Pulmonary artery endothelial cell (primary cell): ENCODE data around the gene TMEM190. TPM values are rescaled to one million over a fixed set of nuclear protein-coding genes. Genes with fewer than 3 reads are reported as not detected.
"Not testable (repeated sequence)": the region's sequence is repeated elsewhere in the genome, so short reads cannot be mapped to it uniquely, and the experiment has no call there.

Source experiments
- DNase-seq: peaks from one replicate; pipeline ENCODE4 v3.0.0-alpha.2; 2011; ENCODE audit warnings: low read depth, low spot score
- total RNA-seq: library from RNA; depleted of rRNA; stranded (reverse); fragments of >200 nt; gene quantifications from 2 replicates; pipeline ENCODE4 v1.2.3, GENCODE V29; 2014

Gene TMEM190
- total RNA-seq: not detected in 2 replicates

DNA sequence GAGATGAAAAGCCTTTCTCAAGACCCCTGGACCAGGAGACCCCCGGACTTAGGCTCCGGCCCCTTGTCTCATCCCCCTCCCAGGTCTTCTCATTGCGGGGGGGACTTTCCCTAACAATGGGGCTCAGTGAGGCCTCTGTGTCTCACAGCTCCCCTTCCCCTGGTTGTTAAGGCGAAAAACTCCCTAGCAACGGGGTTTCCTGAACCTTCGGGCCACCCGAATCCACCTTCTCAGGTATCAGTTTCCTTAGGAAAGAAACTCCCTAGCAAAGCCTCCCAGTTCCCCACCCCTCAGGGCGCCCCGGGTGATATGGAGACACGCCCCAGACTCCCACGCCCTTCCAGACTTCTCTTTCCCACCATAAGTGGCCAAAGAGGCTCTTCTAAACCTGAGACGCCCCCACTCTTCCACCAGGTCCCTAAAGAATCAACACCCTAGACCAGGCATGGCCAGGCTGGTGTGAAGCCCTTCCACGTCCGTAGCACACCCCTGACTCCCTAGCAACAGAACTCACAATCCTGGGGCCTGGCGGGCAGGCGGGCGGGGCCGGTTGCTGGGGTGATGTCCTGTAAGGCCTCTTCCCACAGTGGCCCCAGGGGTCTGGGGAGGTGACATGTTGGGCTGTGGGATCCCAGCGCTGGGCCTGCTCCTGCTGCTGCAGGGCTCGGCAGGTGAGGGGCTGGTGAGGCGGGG is at the start of gene TMEM190:
TSS of gene TMEM190 (plus strand) at position 586 of the 693 bp plus-strand sequence. CDS start at position 614, 28 bp downstream.
- no peak for DNase-seq

DNA sequence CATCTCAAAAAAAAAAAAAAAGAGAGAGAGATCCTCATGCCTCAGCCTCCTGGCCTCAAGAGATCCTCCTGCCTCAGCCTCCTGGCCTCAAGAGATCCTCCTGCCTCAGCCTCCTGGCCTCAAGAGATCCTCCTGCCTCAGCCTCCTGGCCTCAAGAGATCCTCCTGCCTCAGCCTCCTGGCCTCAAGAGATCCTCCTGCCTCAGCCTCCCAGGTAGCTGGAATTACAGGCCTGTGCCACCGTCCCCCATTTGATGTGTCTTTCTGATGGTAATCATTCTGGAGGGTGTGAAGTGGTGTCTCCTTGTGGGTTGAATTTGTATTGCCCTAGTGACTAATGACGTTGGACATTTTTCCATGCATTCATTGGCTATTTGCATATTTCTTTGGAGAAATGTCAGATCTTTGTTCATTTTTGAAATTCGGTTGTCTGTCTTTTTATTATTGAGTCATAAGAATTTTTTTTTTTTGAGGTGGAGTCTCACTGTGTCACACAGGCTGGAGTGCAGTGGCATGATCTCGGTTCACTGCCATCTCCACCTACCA is 47.8 kb upstream of the TMEM190 start:
- not testable (repeated sequence) for DNase-seq

DNA sequence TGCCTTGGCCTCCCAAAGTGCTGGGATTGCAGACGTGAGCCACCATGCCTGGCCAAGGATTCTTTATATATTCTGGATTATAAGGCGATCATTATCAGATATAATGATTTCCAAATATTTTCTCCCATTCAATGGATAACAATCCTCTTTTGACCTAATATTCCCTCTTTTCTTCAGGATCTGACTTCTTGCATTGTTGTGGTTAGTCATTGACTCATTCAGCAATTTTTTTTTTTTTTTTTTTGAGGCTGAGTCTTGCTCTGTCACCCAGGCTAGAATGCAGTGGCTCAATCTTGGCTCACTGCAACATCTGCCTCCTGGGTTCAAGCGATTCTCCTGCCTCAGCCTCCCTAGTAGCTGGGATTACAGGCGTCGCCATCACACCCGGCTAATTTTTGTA is 46.8 kb upstream of the TMEM190 start:
- DNase-seq: not testable (repeated sequence)

DNA sequence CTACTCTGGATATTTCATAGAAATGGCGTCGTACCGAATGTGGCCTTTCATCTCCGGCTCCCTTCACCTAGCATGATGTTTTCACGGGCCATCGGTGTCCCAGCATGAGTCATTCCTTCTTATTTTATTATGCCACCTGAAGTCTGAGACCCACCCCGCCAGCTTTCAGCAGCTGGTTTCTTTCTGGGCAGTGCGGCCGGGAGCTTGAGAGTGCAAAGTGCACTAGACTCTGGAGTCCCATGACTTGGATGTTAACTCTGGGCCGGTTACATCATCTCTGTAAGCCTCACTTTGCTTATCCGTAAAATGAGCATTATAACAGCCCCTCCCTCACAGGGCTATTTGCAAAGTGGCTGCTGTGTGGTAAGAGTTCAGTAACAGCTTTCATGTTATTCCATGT is 42.8 kb upstream of the TMEM190 start:
- DNase-seq: no peak

DNA sequence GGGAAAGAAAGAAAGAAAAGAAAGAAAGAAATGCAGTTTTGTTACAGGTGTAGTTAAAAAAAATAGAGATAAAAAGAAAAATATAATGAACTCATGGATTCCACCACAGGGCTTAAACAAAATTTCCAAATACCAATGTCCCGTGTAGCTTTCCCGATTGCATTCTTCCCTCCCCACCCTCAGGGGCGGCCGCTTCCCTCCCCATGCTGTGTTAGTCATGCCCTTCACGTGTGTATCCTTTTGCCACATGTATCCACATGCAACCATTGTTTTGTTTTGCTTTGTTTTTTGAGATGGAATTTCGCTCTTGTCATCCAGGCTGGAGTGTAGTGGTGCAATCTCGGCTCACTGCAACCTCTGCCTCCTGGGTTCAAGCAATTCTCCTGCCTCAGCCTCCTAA is 40.5 kb upstream of the TMEM190 start:
- DNase-seq: no peak

DNA sequence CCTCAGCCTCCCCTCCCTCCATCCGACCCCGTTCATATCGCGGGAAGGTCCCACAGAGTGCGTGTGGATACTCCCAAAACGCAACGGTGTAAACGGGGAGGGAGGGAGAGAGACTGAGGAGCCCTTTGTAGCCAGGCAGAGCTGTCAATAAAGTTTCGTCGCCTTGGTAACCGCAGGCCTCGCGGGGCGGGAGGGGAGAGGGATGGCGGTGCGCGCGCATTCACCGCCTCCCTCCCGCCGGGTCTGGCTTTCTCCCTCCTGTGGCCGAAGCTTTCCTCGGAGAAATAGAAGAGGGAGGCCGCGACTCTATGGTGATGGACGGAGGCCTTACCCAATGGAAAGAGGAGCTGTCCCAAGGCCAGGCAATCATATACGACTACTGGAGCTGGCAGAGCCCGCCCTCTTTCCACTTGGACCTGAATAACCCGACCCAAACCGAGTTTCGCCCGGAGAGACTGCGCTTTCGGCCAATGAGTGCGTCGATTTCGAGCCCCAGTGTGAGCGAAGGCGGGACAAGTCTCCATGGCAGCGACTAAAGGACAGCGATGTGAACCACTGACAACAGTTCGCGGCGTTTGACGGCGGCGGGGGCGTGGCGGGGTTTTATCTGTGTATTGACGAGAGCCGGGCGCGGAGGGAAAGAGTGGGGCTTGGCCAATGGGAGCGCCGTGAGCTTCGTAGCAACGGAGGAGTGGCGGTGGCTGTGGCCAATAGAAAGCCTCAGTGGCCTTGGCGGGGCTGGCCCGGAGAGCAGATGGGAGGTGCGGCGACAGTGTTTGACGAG is 37.3 kb upstream of the TMEM190 start, which contains the start of gene KMT5C:
TSS of gene KMT5C (plus strand) at position 772 of the 784 bp plus-strand sequence. CDS start 2,061 bp downstream, outside the sequence.
- peak; percentile 100 for DNase-seq

DNA sequence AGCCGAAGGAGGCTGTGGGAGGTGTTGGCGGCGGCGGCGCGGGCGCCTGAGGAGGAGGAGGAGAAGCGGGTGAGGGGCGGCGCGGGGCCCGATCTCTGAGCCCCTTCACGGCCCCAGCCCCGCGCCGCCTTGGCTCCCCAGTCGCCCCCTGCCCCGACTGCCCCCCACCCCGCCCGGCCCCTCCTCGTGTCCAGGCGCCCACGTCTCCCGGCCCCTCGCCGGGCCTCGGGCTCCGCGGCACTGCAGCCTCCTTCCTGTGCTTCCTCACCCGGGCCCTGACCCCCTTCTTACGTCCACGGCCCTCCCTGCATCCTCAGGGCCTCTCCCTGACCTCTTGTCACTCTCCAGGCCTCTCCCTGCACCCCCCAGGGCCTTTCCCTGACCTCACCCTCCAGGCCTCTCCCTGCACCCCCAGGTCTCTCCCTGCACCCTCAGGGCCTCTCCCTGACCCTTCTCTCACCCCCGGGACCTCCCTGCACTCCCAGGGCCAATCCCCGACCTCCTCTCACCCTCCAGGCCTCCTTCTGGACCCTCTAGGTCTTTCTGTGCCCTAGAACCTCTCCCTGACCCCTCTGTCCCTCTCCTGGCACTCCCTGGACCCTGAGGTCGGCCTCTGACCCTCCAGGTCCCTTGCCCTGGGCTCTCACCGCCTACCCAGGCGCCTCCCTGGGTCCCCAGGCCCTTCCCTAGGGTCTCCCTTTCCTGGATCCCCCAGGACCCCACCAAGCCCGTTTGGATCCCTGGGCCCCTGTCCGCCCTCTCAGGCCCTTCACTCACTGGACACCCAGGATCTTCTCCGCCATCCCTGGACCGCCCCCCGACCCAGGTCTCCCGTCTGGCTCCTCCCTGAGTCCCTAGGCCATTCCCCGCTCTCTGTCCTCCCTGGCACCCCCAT is 36.5 kb upstream of the TMEM190 start:
- no peak for DNase-seq

DNA sequence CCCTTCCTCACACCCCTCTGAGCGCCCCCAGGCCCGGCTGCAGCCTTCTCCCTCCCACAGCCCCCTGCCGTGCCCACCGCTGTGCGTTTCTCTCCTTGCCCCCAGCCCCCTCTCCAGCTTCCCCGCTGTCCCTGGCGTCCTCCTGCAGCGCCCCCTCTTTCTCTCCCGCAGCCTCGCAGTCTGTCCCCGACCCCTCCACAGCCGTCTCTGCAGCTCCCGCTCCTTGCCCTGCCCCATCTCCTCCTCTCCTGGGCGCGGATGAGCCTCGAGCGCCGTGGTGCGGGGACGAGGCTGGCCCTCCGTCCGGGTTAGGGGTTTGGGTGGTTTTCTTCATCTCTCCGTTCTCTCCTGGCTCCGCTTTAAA is 35.9 kb upstream of the TMEM190 start:
- no peak for DNase-seq

DNA sequence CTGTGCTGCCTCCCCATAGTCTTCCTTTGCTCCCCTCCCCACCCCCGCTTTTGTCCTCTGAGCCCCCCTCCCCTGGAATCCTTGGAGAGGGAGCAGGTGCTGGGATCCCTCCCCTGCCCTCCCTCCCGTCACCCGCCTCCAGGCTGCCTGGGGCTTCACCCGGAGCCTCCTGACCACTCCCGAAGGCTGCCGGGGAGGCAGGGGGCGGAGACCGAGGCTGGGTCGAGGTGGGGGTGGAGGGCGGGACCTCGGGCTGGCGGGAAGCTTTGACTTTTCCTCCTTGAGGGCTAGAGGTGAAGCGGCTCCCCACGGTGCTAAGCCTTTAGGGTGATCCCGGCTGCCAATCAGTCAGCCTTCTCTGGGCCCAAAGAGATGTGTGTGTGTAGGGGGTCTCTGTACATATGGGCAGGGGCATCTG is 35.4 kb upstream of the TMEM190 start:
- DNase-seq: no peak

DNA sequence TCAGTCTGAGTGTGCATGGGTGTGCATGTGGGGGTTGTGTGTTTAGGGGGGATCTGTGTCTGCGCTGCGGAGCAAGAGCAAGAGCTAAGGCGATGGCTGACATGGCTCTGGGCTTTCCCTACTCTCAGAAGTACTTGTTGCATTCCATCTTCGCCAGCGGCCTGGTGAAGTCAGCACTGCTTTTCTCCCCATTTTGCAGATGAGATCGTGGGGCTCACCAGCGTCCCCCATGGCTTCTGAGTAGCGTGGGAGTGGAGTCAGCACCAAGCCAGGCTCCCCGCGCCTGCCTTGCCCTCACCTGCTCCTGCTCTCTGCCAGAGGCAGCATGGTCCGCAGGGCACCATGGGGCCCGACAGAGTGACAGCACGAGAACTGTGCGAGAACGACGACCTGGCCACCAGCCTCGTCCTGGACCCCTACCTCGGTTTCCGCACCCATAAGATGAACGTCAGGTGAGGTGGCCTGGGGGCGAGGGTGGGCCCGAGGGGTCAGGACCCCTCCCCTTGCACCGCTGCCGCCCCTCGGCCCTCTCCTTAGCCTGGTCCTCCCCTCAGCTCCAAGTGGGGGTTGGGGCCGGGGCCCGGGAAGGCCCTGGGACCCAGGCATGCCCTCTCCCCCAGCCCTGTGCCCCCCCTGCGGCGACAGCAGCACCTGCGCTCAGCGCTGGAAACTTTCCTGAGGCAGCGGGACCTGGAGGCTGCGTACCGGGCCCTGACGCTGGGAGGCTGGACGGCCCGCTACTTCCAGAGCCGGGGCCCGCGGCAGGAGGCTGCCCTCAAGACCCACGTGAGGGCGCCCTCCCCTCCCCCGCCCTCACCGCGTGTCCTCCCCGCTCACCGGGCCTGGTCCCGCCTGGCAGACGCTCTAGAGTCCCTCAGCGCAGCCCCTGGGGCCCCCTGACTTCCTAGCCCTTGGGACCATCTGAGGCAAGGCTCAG is 34.8 kb upstream of the TMEM190 start:
- DNase-seq: no peak

DNA sequence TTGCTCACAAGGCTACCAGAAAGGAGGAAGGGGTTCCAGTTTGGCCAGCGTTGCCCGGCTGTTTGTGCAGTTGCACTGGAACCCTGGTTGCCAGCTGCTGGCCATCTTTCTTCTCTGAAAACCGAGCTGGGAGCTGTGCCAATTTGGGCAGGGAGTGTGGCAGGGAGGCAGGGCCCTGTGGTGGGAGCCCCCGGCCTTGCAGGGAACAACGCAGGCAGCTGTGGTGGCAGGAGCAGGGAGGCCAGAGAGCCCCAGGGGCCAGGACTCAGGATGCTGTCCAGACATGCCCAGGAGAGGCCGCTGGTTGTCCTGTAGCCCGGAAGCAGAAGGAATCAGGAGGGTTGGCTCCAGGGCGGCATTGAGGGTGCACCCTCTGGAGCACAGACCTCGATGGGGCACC is 32.2 kb upstream of the TMEM190 start:
- DNase-seq: no peak

DNA sequence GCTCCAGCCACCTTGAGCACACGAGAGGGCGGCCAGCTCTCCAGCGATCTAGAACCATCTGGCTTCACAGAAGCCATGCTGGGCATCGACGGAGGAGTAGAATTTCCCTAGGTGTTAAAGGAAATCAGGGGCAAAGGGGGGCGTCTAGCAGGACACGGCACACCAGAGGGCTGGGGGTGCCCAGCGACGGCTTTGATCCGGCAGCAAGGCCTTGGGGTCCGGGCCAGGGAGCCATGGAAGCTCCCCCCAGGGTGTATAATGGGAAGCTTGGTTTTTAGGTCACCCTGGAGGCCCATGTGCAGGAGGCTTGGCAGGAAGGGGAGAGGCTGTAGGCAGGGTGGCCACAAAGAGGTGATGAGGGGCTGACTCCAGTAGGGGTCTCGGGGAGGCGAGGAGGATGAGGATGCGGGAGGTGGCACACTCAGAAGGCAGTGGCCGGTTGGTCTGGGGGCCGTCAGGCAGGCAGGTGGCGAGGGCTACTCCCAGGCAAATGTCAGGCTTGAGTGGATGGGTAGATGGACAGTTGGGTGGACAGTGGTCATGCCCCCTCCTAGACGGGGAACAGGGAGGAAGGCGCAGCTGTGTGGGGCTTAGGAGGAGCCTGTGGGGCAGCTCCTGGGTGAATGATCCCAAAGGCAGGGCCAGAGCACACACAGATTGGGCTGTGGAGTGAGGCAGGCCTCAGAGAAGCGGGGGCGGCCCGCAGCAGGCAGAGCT is 31.4 kb upstream of the TMEM190 start:
- no peak for DNase-seq

DNA sequence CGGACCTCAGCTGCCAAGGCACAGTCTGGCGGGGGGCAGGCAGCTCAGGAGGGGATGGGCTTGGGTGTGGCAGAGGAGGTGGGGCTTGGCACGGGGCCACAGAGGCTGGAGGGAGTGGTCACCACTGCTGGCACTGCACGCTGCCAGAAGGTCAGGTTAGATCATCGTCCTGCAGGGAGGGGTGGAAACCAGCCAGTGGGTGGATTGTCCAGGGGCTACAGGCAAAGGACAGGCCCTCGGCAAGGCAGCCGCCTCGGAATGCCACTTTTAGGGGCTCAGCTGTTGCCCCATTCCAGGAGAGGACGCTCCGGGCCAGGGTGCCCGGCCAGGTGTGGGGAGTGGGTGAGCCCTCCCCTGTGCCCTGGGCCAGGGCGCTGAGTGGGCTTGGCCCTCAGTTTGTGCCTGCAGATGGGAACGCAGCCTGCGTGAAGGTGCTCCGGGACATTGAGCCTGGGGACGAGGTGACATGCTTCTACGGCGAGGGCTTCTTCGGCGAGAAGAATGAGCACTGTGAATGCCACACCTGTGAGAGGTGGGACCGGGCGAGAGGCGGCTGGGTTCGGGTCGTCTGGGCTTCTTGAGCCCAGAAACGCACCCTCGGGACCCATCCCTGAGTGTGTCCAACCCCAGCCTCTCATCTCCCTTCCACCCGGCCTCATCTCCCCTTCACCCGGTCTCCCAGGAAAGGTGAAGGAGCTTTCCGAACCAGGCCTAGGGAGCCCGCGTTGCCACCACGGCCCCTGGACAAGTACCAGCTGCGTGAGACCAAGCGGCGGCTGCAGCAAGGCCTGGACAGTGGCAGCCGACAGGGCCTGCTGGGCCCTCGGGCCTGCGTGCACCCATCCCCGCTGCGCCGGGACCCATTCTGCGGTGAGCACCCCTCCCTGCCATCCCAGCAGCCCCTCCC is 30.6 kb upstream of the TMEM190 start:
- no peak for DNase-seq

DNA sequence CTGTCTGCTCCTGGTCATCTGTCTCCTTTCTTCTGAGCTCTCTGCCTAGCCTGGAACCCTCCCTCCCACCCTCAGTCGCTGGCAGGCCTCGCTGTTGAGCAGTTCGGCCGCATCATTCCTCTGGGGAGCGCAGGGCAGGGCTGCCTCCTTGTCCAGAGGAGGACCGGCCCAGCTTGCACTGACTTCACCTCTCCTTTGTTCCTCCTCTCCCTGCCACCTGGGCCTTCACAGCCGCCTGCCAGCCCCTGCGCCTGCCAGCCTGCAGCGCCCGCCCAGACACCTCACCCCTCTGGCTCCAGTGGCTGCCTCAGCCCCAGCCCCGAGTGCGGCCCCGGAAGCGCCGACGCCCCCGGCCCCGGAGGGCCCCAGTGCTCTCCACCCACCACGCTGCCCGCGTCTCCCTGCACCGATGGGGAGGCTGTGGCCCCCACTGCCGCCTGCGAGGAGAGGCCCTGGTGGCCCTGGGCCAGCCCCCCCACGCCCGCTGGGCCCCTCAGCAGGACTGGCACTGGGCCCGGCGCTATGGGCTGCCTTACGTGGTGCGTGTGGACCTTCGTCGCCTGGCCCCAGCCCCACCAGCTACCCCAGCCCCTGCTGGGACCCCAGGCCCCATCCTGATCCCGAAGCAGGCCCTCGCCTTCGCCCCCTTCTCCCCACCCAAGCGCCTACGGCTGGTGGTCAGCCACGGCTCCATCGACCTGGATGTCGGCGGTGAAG is 29.7 kb upstream of the TMEM190 start:
- DNase-seq: no peak

DNA sequence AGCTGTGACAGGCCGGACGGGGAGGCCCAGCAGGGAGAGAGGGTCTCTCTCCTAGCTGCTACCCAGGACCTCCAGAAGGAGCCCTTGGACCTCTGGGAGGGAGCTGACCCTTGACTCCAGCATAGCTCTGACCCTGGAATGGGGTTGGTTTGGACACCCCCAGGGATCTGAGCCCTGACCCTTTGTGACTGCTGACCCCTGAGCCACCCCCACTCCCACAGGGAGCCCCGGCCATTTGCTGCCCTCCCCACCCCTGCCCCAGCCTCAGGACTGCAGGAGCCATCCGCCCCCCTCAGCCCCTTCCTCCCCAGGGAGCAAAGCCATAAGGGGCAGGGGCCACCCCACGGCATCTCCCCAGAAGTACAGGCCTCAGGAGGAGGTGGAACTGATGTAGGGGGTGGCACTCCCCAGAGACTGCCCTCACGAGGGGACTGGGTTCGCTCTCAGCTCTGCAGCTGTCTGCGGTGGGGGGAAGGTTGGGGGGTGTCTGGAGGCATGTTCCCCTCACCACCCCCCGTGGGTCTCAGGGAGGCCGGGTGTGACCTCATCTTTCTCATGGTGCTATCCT is 29.1 kb upstream of the TMEM190 start:
- DNase-seq: no peak

DNA sequence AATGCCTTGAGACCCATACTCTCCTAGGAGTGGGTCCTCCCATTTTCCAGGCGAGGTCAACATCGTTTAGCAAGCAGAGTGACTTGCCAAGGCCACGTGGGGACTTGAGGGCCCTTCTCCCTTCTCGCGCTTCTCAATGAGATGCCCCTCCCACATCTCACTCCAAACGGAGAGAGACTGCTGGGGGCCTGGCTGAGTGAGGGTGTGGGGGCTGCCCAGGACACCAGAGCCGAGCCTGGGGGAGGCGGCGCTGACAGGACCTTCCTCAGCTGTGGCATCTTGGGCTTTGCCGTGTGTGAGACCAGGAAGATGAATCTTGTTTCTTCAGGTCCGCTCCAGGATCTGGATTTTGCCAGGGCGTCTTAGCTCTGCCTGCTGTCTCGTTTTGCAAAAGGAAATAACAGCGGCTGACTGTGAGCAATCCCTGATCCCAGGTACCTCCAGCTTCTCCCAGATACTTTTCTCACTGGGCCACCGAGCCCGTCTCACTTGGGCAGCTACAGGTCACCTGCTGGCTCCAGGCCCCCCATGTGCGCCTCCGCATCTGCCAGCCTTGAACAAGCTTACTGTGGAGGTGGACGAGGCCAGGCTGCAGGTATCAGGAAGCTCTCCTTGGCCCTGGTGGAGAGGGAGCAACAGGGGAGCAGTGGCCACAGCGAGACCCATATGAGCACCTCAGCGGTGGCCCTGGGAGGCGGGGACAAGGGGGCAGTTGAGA is 28.1 kb upstream of the TMEM190 start:
- DNase-seq: no peak
